SK-N-SH treated with all-trans-retinoic acid at 6 μM for 48 hours (cell line): Measurements from ENCODE around the gene HGS.

Experiments
- ATAC-seq: fragments of 200-7000 bp; cut with Tn5 transposase; 3 replicates; pipeline ENCODE4 v1.9.1; 2020; ENCODE audit warnings: mild to moderate bottlenecking, moderate library complexity
- ARNTL ChIP-seq: fragments of 450-650 bp; formaldehyde crosslinking; IDR thresholded peaks from 2 replicates; pipeline ENCODE4 v1.5.0; 2020; ENCODE audit warnings: low read depth, mild to moderate bottlenecking, moderate library complexity, borderline replicate concordance
- BACH2 ChIP-seq: fragments of 250-450 bp; sonication (Bioruptor Pico); IDR thresholded peaks from 2 replicates; pipeline ENCODE4 v1.9.0; 2021; ENCODE audit warnings: mild to moderate bottlenecking, borderline replicate concordance
- CREB5 ChIP-seq: fragments of 250-450 bp; sonication (Bioruptor Pico); IDR thresholded peaks from 2 replicates; pipeline ENCODE4 v1.5.1; 2020; ENCODE audit warnings: low read depth, mild to moderate bottlenecking, moderate library complexity
- CSDC2 ChIP-seq: fragments of 250-450 bp; sonication (Bioruptor Pico); IDR thresholded peaks from 2 replicates; pipeline ENCODE4 v1.5.0; 2020; ENCODE audit warnings: mild to moderate bottlenecking, moderate library complexity
- GLIS3 ChIP-seq: fragments of 250-450 bp; sonication (Bioruptor Pico); IDR thresholded peaks from 2 replicates; pipeline ENCODE4 v1.5.0; 2020; ENCODE audit warnings: mild to moderate bottlenecking, moderate library complexity
- ISL1 ChIP-seq: fragments of 250-450 bp; sonication (Bioruptor Pico); IDR thresholded peaks from 2 replicates; pipeline ENCODE4 v2.1.2; 2022; ENCODE audit warnings: mild to moderate bottlenecking, moderate library complexity
- OSR1 ChIP-seq: fragments of 250-450 bp; sonication (Bioruptor Pico); IDR thresholded peaks from 2 replicates; pipeline ENCODE4 v1.8.0; 2022; ENCODE audit warnings: moderate library complexity, mild to moderate bottlenecking, inconsistent platforms
- POU6F1 ChIP-seq: fragments of 250-450 bp; sonication (Bioruptor Pico); IDR thresholded peaks from 2 replicates; pipeline ENCODE4 v1.8.0; 2021; ENCODE audit warnings: low read depth, mild to moderate bottlenecking, moderate library complexity, borderline replicate concordance
- PPARA ChIP-seq: fragments of 250-450 bp; sonication (Bioruptor Pico); IDR thresholded peaks from 2 replicates; pipeline ENCODE4 v1.5.0; 2020; ENCODE audit warnings: mild to moderate bottlenecking, borderline replicate concordance
- RARB ChIP-seq: fragments of 250-450 bp; sonication (Bioruptor Pico); IDR thresholded peaks from 2 replicates; pipeline ENCODE4 v1.8.0; 2021; ENCODE audit warnings: mild to moderate bottlenecking, moderate library complexity
- SNAI2 ChIP-seq: fragments of 250-450 bp; sonication (Bioruptor Pico); IDR thresholded peaks from 2 replicates; pipeline ENCODE4 v1.5.0; 2020; ENCODE audit warnings: mild to moderate bottlenecking, moderate library complexity
- TCF4 ChIP-seq: fragments of 250-450 bp; sonication (Bioruptor Pico); IDR thresholded peaks from 2 replicates; pipeline ENCODE4 v1.8.0; 2021; ENCODE audit warnings: mild to moderate bottlenecking, moderate library complexity, borderline replicate concordance
- ZC3H10 ChIP-seq: fragments of 250-450 bp; sonication (Bioruptor Pico); IDR thresholded peaks from 2 replicates; pipeline ENCODE4 v1.5.1; 2021; ENCODE audit warnings: mild to moderate bottlenecking, moderate library complexity
- ZFP3 ChIP-seq: fragments of 250-450 bp; sonication (Bioruptor Pico); IDR thresholded peaks from 2 replicates; pipeline ENCODE4 v1.5.0; 2020; ENCODE audit warnings: mild to moderate bottlenecking, moderate library complexity
- ZFP30 ChIP-seq: fragments of 450-650 bp; formaldehyde crosslinking; IDR thresholded peaks from 2 replicates; pipeline ENCODE4 v1.5.0; 2022; ENCODE audit warnings: mild to moderate bottlenecking, moderate library complexity
- ZNF565 ChIP-seq: fragments of 450-650 bp; formaldehyde crosslinking; conservative IDR thresholded peaks from 2 replicates; pipeline ENCODE4 v1.5.0; 2020; ENCODE audit warnings: low read depth, mild to moderate bottlenecking, moderate library complexity
- ZNF70 ChIP-seq: fragments of 450-650 bp; formaldehyde crosslinking; IDR thresholded peaks from 2 replicates; pipeline ENCODE4 v1.5.0; 2020; ENCODE audit warnings: mild to moderate bottlenecking, moderate library complexity
- TF ChIP-seq, protein P1 (sequence below): fragments of 250-450 bp; sonication (Bioruptor Pico); IDR thresholded peaks from 2 replicates; pipeline ENCODE4 v1.5.0; 2020; ENCODE audit warnings: mild to moderate bottlenecking, moderate library complexity
- TF ChIP-seq, protein P2 (sequence below): fragments of 250-450 bp; sonication (Bioruptor Pico); IDR thresholded peaks from 2 replicates; pipeline ENCODE4 v1.5.1; 2021; ENCODE audit warnings: mild to moderate bottlenecking, moderate library complexity

HGS gene

DNA sequence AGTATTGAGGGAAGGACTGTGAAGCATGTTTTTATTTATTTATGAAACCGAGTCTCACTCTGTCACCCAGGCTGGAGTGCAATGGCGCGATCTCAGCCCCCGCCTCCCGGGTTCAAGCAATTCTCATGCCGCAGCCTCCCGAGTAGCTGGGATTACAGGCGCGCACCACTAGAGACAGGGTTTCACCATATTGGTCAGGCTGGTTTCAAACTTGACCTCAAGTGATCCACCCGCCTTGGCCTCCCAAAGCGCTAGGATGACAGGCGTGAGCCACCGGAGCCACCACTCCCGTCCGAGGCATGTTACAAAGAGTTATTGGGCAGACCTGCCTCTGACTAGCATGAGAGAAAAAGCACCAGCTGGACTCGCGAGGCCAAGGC is 22.4 kb downstream of the HGS start:
- TF ChIP-seq CSDC2 (CRISPR knock-in tag) (no peak), ZNF565 (CRISPR knock-in tag) (no peak), CREB5 (CRISPR knock-in tag) (no peak), OSR1 (CRISPR knock-in tag) (no peak), RARB (CRISPR knock-in tag) (no peak)
- ATAC-seq, result no peak

GRCh38 chr17:81706757-81707624 is 23.2 kb downstream of the HGS start:
- TF ChIP-seq POU6F1 (CRISPR knock-in tag) (no peak), ISL1 (CRISPR knock-in tag) (no peak), ZNF70 (CRISPR knock-in tag) (no peak), ZFP3 (CRISPR knock-in tag) (no peak), BACH2 (CRISPR knock-in tag) (no peak), PPARA (CRISPR knock-in tag) (no peak), RARB (CRISPR knock-in tag) (no peak), ARNTL (CRISPR knock-in tag) (no peak), ZFP30 (CRISPR knock-in tag) (no peak)
- TF ChIP-seq, protein P1, sequence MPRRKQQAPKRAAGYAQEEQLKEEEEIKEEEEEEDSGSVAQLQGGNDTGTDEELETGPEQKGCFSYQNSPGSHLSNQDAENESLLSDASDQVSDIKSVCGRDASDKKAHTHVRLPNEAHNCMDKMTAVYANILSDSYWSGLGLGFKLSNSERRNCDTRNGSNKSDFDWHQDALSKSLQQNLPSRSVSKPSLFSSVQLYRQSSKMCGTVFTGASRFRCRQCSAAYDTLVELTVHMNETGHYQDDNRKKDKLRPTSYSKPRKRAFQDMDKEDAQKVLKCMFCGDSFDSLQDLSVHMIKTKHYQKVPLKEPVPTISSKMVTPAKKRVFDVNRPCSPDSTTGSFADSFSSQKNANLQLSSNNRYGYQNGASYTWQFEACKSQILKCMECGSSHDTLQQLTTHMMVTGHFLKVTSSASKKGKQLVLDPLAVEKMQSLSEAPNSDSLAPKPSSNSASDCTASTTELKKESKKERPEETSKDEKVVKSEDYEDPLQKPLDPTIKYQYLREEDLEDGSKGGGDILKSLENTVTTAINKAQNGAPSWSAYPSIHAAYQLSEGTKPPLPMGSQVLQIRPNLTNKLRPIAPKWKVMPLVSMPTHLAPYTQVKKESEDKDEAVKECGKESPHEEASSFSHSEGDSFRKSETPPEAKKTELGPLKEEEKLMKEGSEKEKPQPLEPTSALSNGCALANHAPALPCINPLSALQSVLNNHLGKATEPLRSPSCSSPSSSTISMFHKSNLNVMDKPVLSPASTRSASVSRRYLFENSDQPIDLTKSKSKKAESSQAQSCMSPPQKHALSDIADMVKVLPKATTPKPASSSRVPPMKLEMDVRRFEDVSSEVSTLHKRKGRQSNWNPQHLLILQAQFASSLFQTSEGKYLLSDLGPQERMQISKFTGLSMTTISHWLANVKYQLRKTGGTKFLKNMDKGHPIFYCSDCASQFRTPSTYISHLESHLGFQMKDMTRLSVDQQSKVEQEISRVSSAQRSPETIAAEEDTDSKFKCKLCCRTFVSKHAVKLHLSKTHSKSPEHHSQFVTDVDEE (CRISPR knock-in tag), result no peak
- no peak for ATAC-seq

DNA sequence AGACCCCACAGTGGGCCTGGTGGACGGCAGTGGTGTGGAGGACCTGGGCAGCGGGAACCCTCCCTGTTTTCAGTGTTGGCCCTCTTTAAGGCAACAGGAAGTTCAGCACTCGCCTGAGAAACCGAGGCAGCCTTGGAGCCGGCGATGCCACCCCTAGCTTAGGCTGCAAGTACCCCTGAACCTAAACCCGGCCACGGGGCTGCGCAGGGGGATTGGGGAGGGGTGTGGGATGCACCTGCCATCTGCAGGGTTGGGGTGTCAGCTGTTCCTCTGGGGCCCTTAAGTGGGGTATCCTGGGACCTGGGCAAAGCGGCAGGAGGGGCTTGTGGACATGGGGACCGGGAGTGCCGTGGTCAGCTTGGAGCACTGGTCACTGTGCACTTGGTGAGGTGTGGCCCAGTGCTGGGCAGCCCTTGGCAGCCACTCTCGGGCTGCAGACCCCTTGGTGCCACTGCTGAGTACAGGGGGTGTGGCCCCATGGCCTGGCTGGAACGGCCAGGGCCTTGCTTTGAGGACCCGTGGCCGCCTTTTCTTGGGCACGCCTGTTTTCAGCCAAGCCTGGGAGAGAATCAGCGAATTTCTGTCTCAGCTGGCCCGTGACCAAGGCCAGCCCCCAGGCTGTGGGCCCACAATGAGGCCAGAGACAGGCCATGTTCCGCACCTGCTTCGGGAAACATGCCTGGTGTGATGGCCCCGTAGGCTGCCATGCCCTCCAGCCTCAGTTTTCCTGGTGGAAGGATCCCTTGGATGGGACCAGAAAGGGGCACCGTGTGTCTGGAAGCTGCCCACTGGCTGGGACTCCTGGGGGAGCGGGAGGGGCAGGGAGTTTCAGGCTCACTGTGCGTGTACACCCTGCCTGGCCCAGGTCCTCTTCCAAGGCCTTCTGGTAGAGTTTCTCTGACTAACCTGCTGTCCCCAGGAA is 24.2 kb downstream of the HGS start:
- TF ChIP-seq RARB (CRISPR knock-in tag), result no peak
- no peak for TF ChIP-seq ZFP30 (CRISPR knock-in tag)
- no peak for TF ChIP-seq CSDC2 (CRISPR knock-in tag)
- TF ChIP-seq ZNF70 (CRISPR knock-in tag), result no peak
- TF ChIP-seq ZFP3 (CRISPR knock-in tag), result no peak
- TF ChIP-seq, protein P2, sequence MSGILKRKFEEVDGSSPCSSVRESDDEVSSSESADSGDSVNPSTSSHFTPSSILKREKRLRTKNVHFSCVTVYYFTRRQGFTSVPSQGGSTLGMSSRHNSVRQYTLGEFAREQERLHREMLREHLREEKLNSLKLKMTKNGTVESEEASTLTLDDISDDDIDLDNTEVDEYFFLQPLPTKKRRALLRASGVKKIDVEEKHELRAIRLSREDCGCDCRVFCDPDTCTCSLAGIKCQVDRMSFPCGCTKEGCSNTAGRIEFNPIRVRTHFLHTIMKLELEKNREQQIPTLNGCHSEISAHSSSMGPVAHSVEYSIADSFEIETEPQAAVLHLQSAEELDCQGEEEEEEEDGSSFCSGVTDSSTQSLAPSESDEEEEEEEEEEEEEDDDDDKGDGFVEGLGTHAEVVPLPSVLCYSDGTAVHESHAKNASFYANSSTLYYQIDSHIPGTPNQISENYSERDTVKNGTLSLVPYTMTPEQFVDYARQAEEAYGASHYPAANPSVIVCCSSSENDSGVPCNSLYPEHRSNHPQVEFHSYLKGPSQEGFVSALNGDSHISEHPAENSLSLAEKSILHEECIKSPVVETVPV (CRISPR knock-in tag), result no peak
- TF ChIP-seq GLIS3 (CRISPR knock-in tag), result no peak
- TF ChIP-seq ISL1 (CRISPR knock-in tag), result no peak
- TF ChIP-seq, protein P1 (CRISPR knock-in tag), result no peak
- TF ChIP-seq ZC3H10, result no peak
- TF ChIP-seq ARNTL (CRISPR knock-in tag), result no peak
- TF ChIP-seq TCF4 (CRISPR knock-in tag), result no peak
- TF ChIP-seq SNAI2 (CRISPR knock-in tag), result no peak
- ATAC-seq, result no peak
